ENCODE results near the gene HADHA.
A peak's percentile ranks its signal among the peaks of the same experiment; 100 is the strongest.

The HADHA gene

GRCh38 chr2:26172871-26173775 is 71.3 kb downstream of the HADHA start, which contains the start of gene GAREM2:
Gene GAREM2, plus strand, starts transcription at chr2:26173088. Its CDS starts 133 bp downstream, at chr2:26173221.
- Histone ChIP-seq H3K27me3 (ENCODE audit: insufficient read depth, poor library complexity, severe bottlenecking) (peaks cover 24% of the 10 kb centered on the region), H3K27ac (replicated peaks) (no peak within 1 kb of the TSS), H3K4me3 (replicated peaks; ENCODE audit: insufficient read depth, low read length) (peak within 1 kb of the TSS; percentile 36)
- no peak for DNase-seq (ENCODE audit: low read depth in 1 of 2, low spot score in 1 of 2)
- TF ChIP-seq SPI1 (IDR thresholded peaks at IDR 0.05; ENCODE audit: borderline replicate concordance, low read depth) (no peak), REST (IDR thresholded peaks at IDR 0.05; ENCODE audit: insufficient replicate concordance, low read depth) (no peak), GABPA (IDR thresholded peaks at IDR 0.05; ENCODE audit: low read depth) (no peak), POLR2AphosphoS5 (IDR thresholded peaks at IDR 0.05; ENCODE audit: low read depth) (no peak), CTCF (IDR thresholded peaks at IDR 0.05; ENCODE audit: insufficient read depth, low read length) (no peak)

- DNase-seq (ENCODE audit: low read depth in 1 of 2, low spot score in 1 of 2) = no peak
- H3K27me3 ChIP-seq (ENCODE audit: insufficient read depth, poor library complexity, severe bottlenecking) = peaks cover 24% of the 10 kb centered on the region
- no peak overlapping the region for H3K27ac ChIP-seq (replicated peaks)
- TF ChIP-seq REST (IDR thresholded peaks at IDR 0.05; ENCODE audit: insufficient replicate concordance, low read depth) (no peak), GABPA (IDR thresholded peaks at IDR 0.05; ENCODE audit: low read depth) (no peak), CTCF (IDR thresholded peaks at IDR 0.05; ENCODE audit: insufficient read depth, low read length) (no peak), SPI1 (IDR thresholded peaks at IDR 0.05; ENCODE audit: borderline replicate concordance, low read depth) (no peak), POLR2AphosphoS5 (IDR thresholded peaks at IDR 0.05; ENCODE audit: low read depth) (no peak)
- 0 out of 2 replicates have a peak overlapping the region, but pooled peaks have one; percentile 15 for H3K4me3 ChIP-seq (replicated peaks; ENCODE audit: insufficient read depth, low read length)
Measured at GRCh38 chr2:26172189-26172870, 72.1 kb downstream of the HADHA start.

GRCh38 chr2:26170795-26171194 is 73.6 kb downstream of the HADHA start:
- Histone ChIP-seq H3K27me3 (ENCODE audit: insufficient read depth, poor library complexity, severe bottlenecking) (peaks cover 24% of the 10 kb centered on the region), H3K27ac (replicated peaks) (no peak overlapping the region), H3K4me3 (replicated peaks; ENCODE audit: insufficient read depth, low read length) (no peak overlapping the region)
- TF ChIP-seq REST (IDR thresholded peaks at IDR 0.05; ENCODE audit: insufficient replicate concordance, low read depth) (no peak), POLR2AphosphoS5 (IDR thresholded peaks at IDR 0.05; ENCODE audit: low read depth) (no peak), CTCF (IDR thresholded peaks at IDR 0.05; ENCODE audit: insufficient read depth, low read length) (no peak), SPI1 (IDR thresholded peaks at IDR 0.05; ENCODE audit: borderline replicate concordance, low read depth) (no peak), GABPA (IDR thresholded peaks at IDR 0.05; ENCODE audit: low read depth) (no peak)
- no peak for DNase-seq (ENCODE audit: low read depth in 1 of 2, low spot score in 1 of 2)

Data from HL-60 (cell line).